GM12801 (cell line): ENCODE data around the gene ANKS1B.

ENCODE experiments used
- TF ChIP-seq, protein P1 (sequence below): IDR thresholded peaks from one replicate; pipeline ENCODE4 v1.5.1; 2011; ENCODE audit warnings: control low read depth; ENCODE audit not compliant: insufficient read length; ENCODE audit errors: extremely low read depth

Gene ANKS1B

DNA sequence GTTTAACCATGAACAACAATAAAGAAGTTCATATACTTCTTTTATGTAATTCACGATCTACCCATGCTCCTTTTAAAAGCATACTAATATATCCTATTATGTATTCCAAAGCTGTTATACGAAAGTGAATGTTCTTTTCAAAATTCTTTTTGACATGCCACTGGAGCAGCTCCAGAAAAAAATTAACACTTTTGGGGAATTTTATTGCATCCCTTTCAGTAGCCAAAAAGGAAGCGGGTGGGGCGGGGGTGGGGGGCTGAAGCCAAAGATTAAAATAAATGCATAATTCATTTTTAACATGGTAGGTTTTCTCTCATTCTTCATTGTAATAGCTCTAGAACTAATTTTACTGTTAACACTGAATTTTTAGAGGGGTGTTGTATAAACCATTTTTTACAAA is 123.0 kb downstream of the ANKS1B start:
- TF ChIP-seq, protein P1, sequence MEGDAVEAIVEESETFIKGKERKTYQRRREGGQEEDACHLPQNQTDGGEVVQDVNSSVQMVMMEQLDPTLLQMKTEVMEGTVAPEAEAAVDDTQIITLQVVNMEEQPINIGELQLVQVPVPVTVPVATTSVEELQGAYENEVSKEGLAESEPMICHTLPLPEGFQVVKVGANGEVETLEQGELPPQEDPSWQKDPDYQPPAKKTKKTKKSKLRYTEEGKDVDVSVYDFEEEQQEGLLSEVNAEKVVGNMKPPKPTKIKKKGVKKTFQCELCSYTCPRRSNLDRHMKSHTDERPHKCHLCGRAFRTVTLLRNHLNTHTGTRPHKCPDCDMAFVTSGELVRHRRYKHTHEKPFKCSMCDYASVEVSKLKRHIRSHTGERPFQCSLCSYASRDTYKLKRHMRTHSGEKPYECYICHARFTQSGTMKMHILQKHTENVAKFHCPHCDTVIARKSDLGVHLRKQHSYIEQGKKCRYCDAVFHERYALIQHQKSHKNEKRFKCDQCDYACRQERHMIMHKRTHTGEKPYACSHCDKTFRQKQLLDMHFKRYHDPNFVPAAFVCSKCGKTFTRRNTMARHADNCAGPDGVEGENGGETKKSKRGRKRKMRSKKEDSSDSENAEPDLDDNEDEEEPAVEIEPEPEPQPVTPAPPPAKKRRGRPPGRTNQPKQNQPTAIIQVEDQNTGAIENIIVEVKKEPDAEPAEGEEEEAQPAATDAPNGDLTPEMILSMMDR: no peak

DNA sequence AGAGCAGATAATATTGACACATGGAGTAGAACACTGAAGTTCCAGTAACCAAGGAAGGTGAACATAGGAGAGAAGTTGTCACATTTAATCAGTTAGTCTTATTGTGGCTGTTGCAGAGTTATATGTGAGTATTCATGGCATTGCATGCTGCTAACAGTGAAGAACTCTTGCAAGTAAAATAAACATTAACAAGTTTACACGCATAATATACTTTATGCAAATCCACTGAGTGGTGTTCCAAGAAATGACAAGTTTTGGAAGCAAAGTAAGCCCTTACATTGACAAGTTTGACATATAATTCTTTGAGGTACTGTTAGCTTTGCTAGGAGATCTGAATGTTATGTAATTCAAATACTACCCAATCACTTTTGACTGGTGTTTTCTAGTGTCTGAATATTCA is 125.6 kb downstream of the ANKS1B start:
- TF ChIP-seq, protein P1: no peak

DNA sequence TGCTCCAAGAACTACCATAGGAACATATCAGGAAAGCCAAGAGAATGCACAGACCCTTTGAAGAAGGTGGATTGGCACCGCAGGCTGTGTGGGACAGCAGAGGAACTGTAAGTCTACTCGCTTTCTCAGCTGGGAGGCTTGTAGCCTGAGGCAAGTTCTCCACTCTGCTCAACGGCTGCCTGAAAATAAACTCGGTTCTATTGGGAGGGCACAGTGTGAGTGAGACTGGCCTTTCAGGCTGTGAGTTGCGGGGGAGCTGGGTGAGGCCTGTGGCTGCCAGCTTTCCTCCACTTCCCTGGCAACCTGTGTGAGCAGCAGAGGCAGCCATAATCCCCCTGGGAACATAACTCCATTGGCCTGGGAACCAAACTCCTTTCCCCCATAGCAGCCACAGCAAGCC is 132.1 kb downstream of the ANKS1B start:
- TF ChIP-seq, protein P1: no peak

DNA sequence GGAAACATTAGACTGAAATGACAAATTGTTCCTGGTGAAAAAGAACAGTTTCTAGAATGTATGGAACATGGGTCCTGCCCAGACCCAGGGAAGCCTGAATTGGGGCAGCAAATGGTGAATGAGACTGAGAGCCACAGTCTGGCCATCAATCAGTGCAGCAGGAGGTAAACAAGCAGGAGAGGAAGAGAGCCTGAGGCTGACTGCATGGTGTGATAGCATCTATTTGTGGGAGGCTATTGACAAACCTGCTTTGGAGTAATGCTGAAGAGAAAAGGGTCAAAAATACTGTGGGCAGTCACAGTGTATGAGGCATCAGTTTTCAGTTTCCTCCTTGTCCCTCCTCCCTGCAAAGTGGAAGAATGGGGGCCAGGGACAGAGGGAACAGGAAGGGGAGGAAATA is 136.8 kb downstream of the ANKS1B start:
- TF ChIP-seq, protein P1: no peak

DNA sequence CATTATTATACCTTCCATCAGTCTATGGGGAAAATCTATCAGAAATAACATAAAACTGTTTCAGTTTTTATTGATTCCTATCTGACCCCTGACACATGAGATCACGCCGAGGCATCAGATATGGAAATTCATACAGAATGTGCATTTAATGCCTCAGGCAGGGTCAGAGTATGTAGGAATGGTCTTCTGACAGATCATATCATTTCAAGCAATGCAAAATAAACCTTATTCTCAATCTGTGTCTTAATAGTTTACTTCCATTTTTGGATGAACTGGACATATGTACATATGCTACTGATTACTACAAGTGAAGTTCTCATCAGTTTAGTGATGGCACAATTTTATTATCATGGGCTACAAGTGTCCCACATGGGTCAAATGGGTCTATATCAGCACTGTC is 150.0 kb downstream of the ANKS1B start:
- TF ChIP-seq, protein P1: no peak

DNA sequence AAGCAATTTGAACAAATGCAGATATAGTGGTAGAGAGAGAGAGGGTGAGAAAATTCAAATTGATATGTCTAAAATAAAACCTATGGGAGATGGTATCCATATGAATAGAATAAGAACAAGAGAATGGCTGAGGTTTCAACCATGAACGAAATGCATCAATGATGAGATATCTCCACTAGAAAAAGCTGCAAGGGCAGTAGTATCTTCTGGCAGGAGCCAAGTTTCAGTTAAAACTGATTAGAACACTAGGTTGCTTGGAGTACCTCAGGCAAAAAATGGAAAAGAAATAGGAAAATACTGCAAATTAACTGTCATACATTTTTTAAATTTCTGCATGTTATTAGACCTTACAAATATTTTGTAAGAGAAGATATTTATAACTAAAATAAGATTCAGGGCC is 151.3 kb downstream of the ANKS1B start:
- TF ChIP-seq, protein P1: no peak

DNA sequence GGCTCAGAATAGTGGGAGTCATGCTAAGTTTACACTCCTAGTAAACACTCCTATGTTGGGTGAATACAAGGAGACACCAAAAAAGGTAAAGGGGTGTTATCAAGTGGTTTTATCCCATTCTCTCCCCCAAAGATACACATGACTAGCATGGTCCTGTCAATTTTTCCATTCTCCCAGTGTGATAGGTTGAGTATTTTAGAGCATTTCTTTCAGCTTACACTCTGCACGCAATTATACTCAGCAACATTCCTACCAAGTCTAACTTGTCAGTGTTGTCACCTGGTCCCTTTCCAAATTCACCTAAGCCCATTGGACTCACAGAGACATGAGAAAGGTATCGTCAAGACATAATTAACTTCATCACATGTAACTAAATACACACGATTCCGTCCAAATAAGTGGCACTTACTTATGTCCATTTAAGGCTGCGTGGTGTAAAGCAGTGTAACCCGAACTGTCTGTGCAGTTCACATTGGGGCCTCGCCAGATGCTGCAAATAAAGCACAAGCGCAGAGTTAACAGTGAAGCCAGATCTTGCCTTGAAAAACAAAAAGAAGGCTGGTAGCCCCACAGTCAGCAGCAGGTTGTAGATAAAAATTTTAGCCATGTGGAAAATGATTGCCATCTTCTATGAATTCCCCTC is 159.7 kb downstream of the ANKS1B start:
- TF ChIP-seq, protein P1: no peak
